Stimulated activated CD4-positive, alpha-beta T cell treated with anti-CD3 and anti-CD28 coated beads, TNF-alpha, amount 100 ng/mL, for 24 hours (primary cell): ENCODE data around the gene RETREG3.
A peak's percentile ranks its signal among the peaks of the same experiment; 100 is the strongest.

Source experiments
- DNase-seq, 3 experiments: peaks; one replicate each; pipeline ENCODE4 v3.0.0-alpha.2; 2020; ENCODE audit warnings: low read depth in 3 of 3

RETREG3 gene

GRCh38 chr17:42531455-42532354 lies 77.5 kb downstream of the RETREG3 start:
- DNase-seq, result peak in 1 of 3 experiments; percentile 41

- no peak for DNase-seq
Observed at GRCh38 chr17:42530952-42531454, 78.2 kb downstream of the RETREG3 start.
